Suppressor macrophage (primary cell): ENCODE data around the gene SYNGR3.
A peak's percentile ranks its signal among the peaks of the same experiment; 100 is the strongest.
"Not testable (repeated sequence)": the region's sequence is repeated elsewhere in the genome, so short reads cannot be mapped to it uniquely, and the experiment has no call there.

ENCODE experiments used
- DNase-seq, 4 experiments: peaks; one replicate each; pipeline ENCODE4 v3.0.0-alpha.2; 2020 to 2022
- total RNA-seq, 17 experiments: gene quantifications; one replicate each; lab custom pipeline; 2026; ENCODE audit warnings: mixed read lengths in 6 of 17, inconsistent platforms in 3 of 17; lab: John Stamatoyannopoulos, UW

The SYNGR3 gene
- total RNA-seq = 0 to 2.8 (median 0.12) reads per million in 17 experiments

GRCh38 chr16:1989209-1990100 is at the start of gene SYNGR3:
Gene SYNGR3, plus strand, starts transcription at chr16:1989970. Its CDS starts 133 bp downstream, at chr16:1990103.
- DNase-seq = peak in 1 of 4 experiments; percentile 43

- peak in 1 of 4 experiments; percentile 49 for DNase-seq
Measured at GRCh38 chr16:1940273-1941161, 49.3 kb upstream of the SYNGR3 start.

- peak in 1 of 4 experiments; percentile 76 for DNase-seq
Measured at GRCh38 chr16:1941162-1942046, 48.4 kb upstream of the SYNGR3 start.

- DNase-seq = peak in 3 of 4 experiments; percentile 52 to 75 (median 71)
Measured at GRCh38 chr16:1942047-1942809, 47.5 kb upstream of the SYNGR3 start.

GRCh38 chr16:1942810-1943726 is 46.7 kb upstream of the SYNGR3 start, which contains the start of gene MSRB1:
Gene MSRB1, minus strand, starts transcription at chr16:1943199. Its CDS starts 43 bp downstream, at chr16:1943156.
- DNase-seq = peak; percentile 100

- DNase-seq = no peak
Measured at GRCh38 chr16:1944612-1945199, 45.1 kb upstream of the SYNGR3 start.

GRCh38 chr16:1945559-1946391 is 44.0 kb upstream of the SYNGR3 start:
- no peak for DNase-seq

- peak in 1 of 4 experiments; percentile 2 for DNase-seq
Measured at GRCh38 chr16:1946495-1947368, 43.0 kb upstream of the SYNGR3 start.

- no peak for DNase-seq
Measured at GRCh38 chr16:1947369-1947670, 42.5 kb upstream of the SYNGR3 start.

- DNase-seq = no peak
Measured at GRCh38 chr16:1949507-1949906, 40.3 kb upstream of the SYNGR3 start.

- no peak for DNase-seq
Measured at GRCh38 chr16:1950047-1950446, 39.7 kb upstream of the SYNGR3 start.

GRCh38 chr16:1950559-1950958 is 39.2 kb upstream of the SYNGR3 start:
- no peak for DNase-seq

- no peak for DNase-seq
Measured at GRCh38 chr16:1953734-1954133, 36.0 kb upstream of the SYNGR3 start.

GRCh38 chr16:1957434-1958142 is 32.2 kb upstream of the SYNGR3 start:
- not testable (repeated sequence) for DNase-seq

GRCh38 chr16:1958143-1958491 is 31.7 kb upstream of the SYNGR3 start:
- not testable (repeated sequence) for DNase-seq

GRCh38 chr16:1958715-1959268 is 31.0 kb upstream of the SYNGR3 start:
- DNase-seq = no peak
